Trophoblast cell (in vitro differentiated cells and primary cell): Measurements from ENCODE around the gene ADCY4.

Experiments used
- DNase-seq, 2 donors: peaks; one replicate each; pipeline ENCODE4 v3.0.0-alpha.2; 2016
- H2AFZ ChIP-seq: 2 replicates; pipeline ENCODE4 v1.6.1; 2013; ENCODE audit warnings: low read length, moderate library complexity, mild to moderate bottlenecking; ENCODE audit not compliant: insufficient read depth, poor library complexity
- H2AK5ac ChIP-seq: 2 replicates; pipeline ENCODE4 v1.6.1; 2013; ENCODE audit warnings: mild to moderate bottlenecking, low read length
- H2BK120ac ChIP-seq: 2 replicates; pipeline ENCODE4 v1.6.1; 2013; ENCODE audit warnings: low read length, mild to moderate bottlenecking, moderate library complexity; ENCODE audit not compliant: insufficient read depth, poor library complexity
- H2BK12ac ChIP-seq: 2 replicates; pipeline ENCODE4 v1.6.1; 2013; ENCODE audit warnings: mild to moderate bottlenecking, low read length, moderate library complexity
- H2BK5ac ChIP-seq: 2 replicates; pipeline ENCODE4 v1.6.1; 2013; ENCODE audit warnings: low read length, low read depth, moderate library complexity, mild to moderate bottlenecking; ENCODE audit not compliant: poor library complexity
- H3K14ac ChIP-seq: 2 replicates; pipeline ENCODE4 v1.6.1; 2013; ENCODE audit warnings: mild to moderate bottlenecking, low read length
- H3K18ac ChIP-seq: 2 replicates; pipeline ENCODE4 v1.6.1; 2013; ENCODE audit warnings: mild to moderate bottlenecking, low read length
- H3K23ac ChIP-seq: 2 replicates; pipeline ENCODE4 v1.6.1; 2013; ENCODE audit warnings: low read length
- H3K27ac ChIP-seq: 2 replicates; pipeline ENCODE4 v1.5.1; 2013; ENCODE audit warnings: low read depth, mild to moderate bottlenecking, inconsistent platforms, low read length, moderate library complexity
- H3K27me3 ChIP-seq: 2 replicates; pipeline ENCODE4 v1.6.1; 2013; ENCODE audit warnings: inconsistent platforms, mild to moderate bottlenecking, low read length, moderate library complexity; ENCODE audit not compliant: insufficient read depth
- H3K36me3 ChIP-seq, 2 experiments: 1 replicate in 1 of 2; 2 replicates in 1 of 2; pipeline ENCODE4 v1.6.1; 2013; ENCODE audit warnings: low read length in 2 of 2, mild to moderate bottlenecking in 2 of 2, moderate library complexity in 1 of 2; ENCODE audit not compliant: insufficient read depth in 2 of 2, control insufficient read depth in 1 of 2
- H3K4ac ChIP-seq: 2 replicates; pipeline ENCODE4 v1.6.1; 2013; ENCODE audit warnings: low read depth, mild to moderate bottlenecking, low read length, moderate library complexity
- H3K4me1 ChIP-seq, 2 experiments: 1 replicate in 1 of 2; 2 replicates in 1 of 2; pipeline ENCODE4 v1.6.1; 2013; ENCODE audit warnings: low read length in 2 of 2, mild to moderate bottlenecking in 2 of 2, moderate library complexity in 1 of 2; ENCODE audit not compliant: insufficient read depth in 2 of 2, control insufficient read depth in 1 of 2
- H3K4me2 ChIP-seq: 2 replicates; pipeline ENCODE4 v1.6.1; 2013; ENCODE audit warnings: inconsistent platforms, mild to moderate bottlenecking, low read length, moderate library complexity
- H3K4me3 ChIP-seq: 2 replicates; pipeline ENCODE4 v1.5.1; 2013; ENCODE audit warnings: mild to moderate bottlenecking, low read depth, low read length, inconsistent platforms
- H3K79me1 ChIP-seq: one replicate; pipeline ENCODE4 v1.6.1; 2013; ENCODE audit warnings: low read length
- H3K79me2 ChIP-seq: 2 replicates; pipeline ENCODE4 v1.6.1; 2013; ENCODE audit warnings: low read length, mild to moderate bottlenecking; ENCODE audit not compliant: control insufficient read depth, insufficient read depth, poor library complexity
- H3K9ac ChIP-seq: 2 replicates; pipeline ENCODE4 v1.6.1; 2013; ENCODE audit warnings: mild to moderate bottlenecking, low read length
- H3K9me3 ChIP-seq: 2 replicates; pipeline ENCODE4 v1.6.1; 2013; ENCODE audit warnings: low read depth, mild to moderate bottlenecking, control low read depth, inconsistent platforms, low read length; ENCODE audit not compliant: insufficient read depth
- H4K12ac ChIP-seq: 2 replicates; pipeline ENCODE4 v1.6.1; 2013; ENCODE audit warnings: low read depth, mild to moderate bottlenecking, low read length, moderate library complexity
- H4K8ac ChIP-seq: 2 replicates; pipeline ENCODE4 v1.6.1; 2013; ENCODE audit warnings: low read depth, mild to moderate bottlenecking, low read length, moderate library complexity
- H4K91ac ChIP-seq: one replicate; pipeline ENCODE4 v1.6.1; 2013; ENCODE audit warnings: low read depth, mild to moderate bottlenecking, low read length, moderate library complexity
- WGBS: extraction: QIAGEN DNeasy Blood & Tissue Kit; methylation state at CpG from one replicate; pipeline ENCODE4 v1.1.7; 2013; ENCODE audit warnings: missing lambda C conversion rate; ENCODE audit not compliant: insufficient read length, insufficient coverage; ENCODE audit errors: extremely low coverage; 5-methylcytosine and 5-hydroxymethylcytosine counted together

The ADCY4 gene

GRCh38 chr14:24292118-24292807, 42.6 kb downstream of the ADCY4 start:
- no peak overlapping the region for H4K8ac ChIP-seq
- no peaks in the 10 kb centered on the region for H3K79me2 ChIP-seq
- peaks cover 2 to 3% of the 10 kb centered on the region in 2 experiments for H3K4me1 ChIP-seq
- H2AFZ ChIP-seq, result no peak overlapping the region
- no peak overlapping the region for H3K9ac ChIP-seq
- no peak overlapping the region for H3K27ac ChIP-seq
- DNase-seq, result no peak
- H2AK5ac ChIP-seq, result no peak overlapping the region
- no peak overlapping the region for H3K4ac ChIP-seq
- no peak overlapping the region for H3K4me2 ChIP-seq
- H2BK120ac ChIP-seq, result no peak overlapping the region
- no CpG with 5 or more reads among the region's 11 CpGs for WGBS
- H2BK12ac ChIP-seq, result no peak overlapping the region
- H3K79me1 ChIP-seq, result no peaks in the 10 kb centered on the region
- H2BK5ac ChIP-seq, result no peak overlapping the region
- no peak overlapping the region for H3K4me3 ChIP-seq
- H3K36me3 ChIP-seq, result peaks cover 39 to 46% of the 10 kb centered on the region in 2 experiments
- no peak overlapping the region for H4K91ac ChIP-seq
- H3K23ac ChIP-seq, result no peak overlapping the region
- H3K14ac ChIP-seq, result no peak overlapping the region
- H3K27me3 ChIP-seq, result no peaks in the 10 kb centered on the region
- H4K12ac ChIP-seq, result no peak overlapping the region
- H3K9me3 ChIP-seq, result no peaks in the 10 kb centered on the region
- H3K18ac ChIP-seq, result no peak overlapping the region

- Histone ChIP-seq H3K36me3 (peaks cover 38 to 46% of the 10 kb centered on the region in 2 experiments), H3K27me3 (no peaks in the 10 kb centered on the region), H2BK120ac (no peak overlapping the region), H3K4me1 (peaks cover under 1 to 2% of the 10 kb centered on the region in 2 experiments), H2BK5ac (no peak overlapping the region), H3K23ac (no peak overlapping the region), H3K4ac (no peak overlapping the region), H4K8ac (no peak overlapping the region), H3K9ac (no peak overlapping the region), H3K79me1 (no peaks in the 10 kb centered on the region), H3K9me3 (no peaks in the 10 kb centered on the region), H3K14ac (no peak overlapping the region), H3K18ac (no peak overlapping the region), H2AK5ac (no peak overlapping the region), H3K79me2 (no peaks in the 10 kb centered on the region), H3K4me3 (no peak overlapping the region), H2AFZ (no peak overlapping the region), H2BK12ac (no peak overlapping the region), H3K4me2 (no peak overlapping the region), H4K12ac (no peak overlapping the region), H4K91ac (no peak overlapping the region), H3K27ac (no peak overlapping the region)
- DNase-seq, result no peak
- WGBS, result no CpG with 5 or more reads among the region's 3 CpGs
These were observed 43.3 kb downstream of the ADCY4 start for GRCh38 chr14:24291446-24292117.

GRCh38 chr14:24290746-24291145, 44.1 kb downstream of the ADCY4 start:
- no peaks in the 10 kb centered on the region for H3K4me1 ChIP-seq
- no peak overlapping the region for H4K8ac ChIP-seq
- H3K4me3 ChIP-seq, result no peak overlapping the region
- no peak overlapping the region for H2BK120ac ChIP-seq
- H2BK5ac ChIP-seq, result no peak overlapping the region
- no peak overlapping the region for H3K14ac ChIP-seq
- no peak overlapping the region for H3K9ac ChIP-seq
- H3K79me1 ChIP-seq, result no peaks in the 10 kb centered on the region
- H3K23ac ChIP-seq, result no peak overlapping the region
- no peaks in the 10 kb centered on the region for H3K27me3 ChIP-seq
- H3K36me3 ChIP-seq, result peaks cover 32 to 39% of the 10 kb centered on the region in 2 experiments
- no peak for DNase-seq
- peak overlapping the region; percentile 38 for H4K12ac ChIP-seq
- H2BK12ac ChIP-seq, result no peak overlapping the region
- no peaks in the 10 kb centered on the region for H3K9me3 ChIP-seq
- no peak overlapping the region for H2AFZ ChIP-seq
- no CpG with 5 or more reads among the region's 9 CpGs for WGBS
- H3K4me2 ChIP-seq, result no peak overlapping the region
- H3K4ac ChIP-seq, result no peak overlapping the region
- no peak overlapping the region for H4K91ac ChIP-seq
- H3K79me2 ChIP-seq, result no peaks in the 10 kb centered on the region
- H3K27ac ChIP-seq, result no peak overlapping the region
- H3K18ac ChIP-seq, result no peak overlapping the region
- no peak overlapping the region for H2AK5ac ChIP-seq

- no peaks in the 10 kb centered on the region for H3K79me2 ChIP-seq
- no peak overlapping the region for H4K91ac ChIP-seq
- H3K18ac ChIP-seq, result no peak overlapping the region
- no peak overlapping the region for H3K27ac ChIP-seq
- H2BK5ac ChIP-seq, result no peak overlapping the region
- H3K4ac ChIP-seq, result no peak overlapping the region
- no peaks in the 10 kb centered on the region for H3K27me3 ChIP-seq
- no peak overlapping the region for H2BK12ac ChIP-seq
- no peak overlapping the region for H2AK5ac ChIP-seq
- no peak overlapping the region for H4K12ac ChIP-seq
- H2BK120ac ChIP-seq, result no peak overlapping the region
- H3K9ac ChIP-seq, result no peak overlapping the region
- no CpG with 5 or more reads among the region's 6 CpGs for WGBS
- no peak overlapping the region for H3K4me3 ChIP-seq
- H3K14ac ChIP-seq, result no peak overlapping the region
- H3K9me3 ChIP-seq, result no peaks in the 10 kb centered on the region
- H2AFZ ChIP-seq, result no peak overlapping the region
- H3K4me1 ChIP-seq, result peaks cover 0 to 4% of the 10 kb centered on the region in 2 experiments
- no peak overlapping the region for H4K8ac ChIP-seq
- no peaks in the 10 kb centered on the region for H3K79me1 ChIP-seq
- DNase-seq, result no peak
- no peak overlapping the region for H3K23ac ChIP-seq
- peaks cover 29 to 34% of the 10 kb centered on the region in 2 experiments for H3K36me3 ChIP-seq
- H3K4me2 ChIP-seq, result no peak overlapping the region
These were observed 45.1 kb downstream of the ADCY4 start for GRCh38 chr14:24289649-24290280.
